Nephron progenitor cell (in vitro differentiated cells): Measurements from ENCODE around the gene MMS19.

Experiments used
- DNase-seq: peaks from one replicate; pipeline ENCODE4 v3.0.0; 2021
- H3K27ac Mint-ChIP-seq: 2 replicates; pipeline ENCODE4 v1.8.0; 2021; ENCODE audit warnings: mild to moderate bottlenecking, moderate library complexity, mixed read lengths
- H3K27me3 Mint-ChIP-seq: 2 replicates; pipeline ENCODE4 v1.8.0; 2021; ENCODE audit warnings: mild to moderate bottlenecking, low read depth, mixed read lengths; ENCODE audit not compliant: poor library complexity
- H3K36me3 Mint-ChIP-seq: 2 replicates; pipeline ENCODE4 v1.8.0; 2021; ENCODE audit warnings: low read depth, mixed read lengths
- H3K4me1 Mint-ChIP-seq: 2 replicates; pipeline ENCODE4 v1.8.0; 2021; ENCODE audit warnings: mixed read lengths
- H3K4me3 Mint-ChIP-seq: 2 replicates; pipeline ENCODE4 v1.8.0; 2021; ENCODE audit warnings: mild to moderate bottlenecking, moderate library complexity, mixed read lengths
- H3K9me3 Mint-ChIP-seq: 2 replicates; pipeline ENCODE4 v1.8.0; 2021; ENCODE audit warnings: mild to moderate bottlenecking, moderate library complexity, mixed read lengths
- TF ChIP-seq, protein P1 (sequence below): fragments of 200-600 bp; sonication (generic); IDR thresholded peaks from 2 replicates; pipeline ENCODE4 v1.5.0; 2021; ENCODE audit warnings: antibody characterized with exemption

The MMS19 gene

DNA sequence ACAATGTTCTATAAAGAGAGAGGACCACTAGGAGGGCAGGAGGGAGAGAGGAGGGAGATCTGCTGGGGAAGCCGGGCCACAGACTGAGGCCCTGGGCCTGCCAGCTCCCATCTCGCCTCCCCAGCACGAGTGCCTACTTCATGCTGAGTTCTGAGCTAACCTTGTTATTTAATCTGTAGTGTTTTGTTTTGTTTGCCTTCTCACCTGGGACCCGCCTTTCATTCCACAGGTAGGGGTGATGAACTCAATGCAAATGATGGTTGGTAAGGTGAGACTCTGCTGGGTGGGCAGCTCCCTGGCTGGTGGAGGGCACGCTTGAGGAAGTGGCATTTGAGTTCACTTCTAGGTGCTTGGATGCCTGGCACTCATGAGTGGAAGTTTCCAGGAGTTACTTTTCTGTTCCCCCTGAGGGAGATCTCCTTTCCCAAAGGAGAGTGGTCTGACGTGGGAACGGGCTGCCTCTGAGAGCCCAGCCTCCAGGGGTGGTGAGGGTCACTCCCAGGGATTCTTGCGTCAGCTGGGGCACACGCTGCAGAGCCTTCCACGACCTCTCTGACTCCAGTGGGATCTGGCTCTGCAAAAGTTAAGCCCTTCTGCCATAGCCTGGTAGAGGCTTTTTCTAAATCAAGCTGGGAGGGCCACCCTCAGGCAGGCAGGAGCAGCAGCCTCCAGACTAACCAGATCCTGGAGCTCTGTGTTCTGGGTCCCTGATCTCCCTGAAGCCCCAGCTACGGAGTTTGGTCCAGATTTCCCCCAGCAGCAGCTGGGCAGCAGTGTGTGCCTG, 22.9 kb upstream of the MMS19 start:
- Mint-ChIP-seq H3K27me3 (peaks cover 26% of the 10 kb centered on the region), H3K9me3 (peaks cover 4% of the 10 kb centered on the region), H3K4me1 (peaks cover 43% of the 10 kb centered on the region), H3K27ac (no peak overlapping the region), H3K36me3 (no peaks in the 10 kb centered on the region), H3K4me3 (no peak overlapping the region)
- DNase-seq: no peak
- TF ChIP-seq, protein P1, sequence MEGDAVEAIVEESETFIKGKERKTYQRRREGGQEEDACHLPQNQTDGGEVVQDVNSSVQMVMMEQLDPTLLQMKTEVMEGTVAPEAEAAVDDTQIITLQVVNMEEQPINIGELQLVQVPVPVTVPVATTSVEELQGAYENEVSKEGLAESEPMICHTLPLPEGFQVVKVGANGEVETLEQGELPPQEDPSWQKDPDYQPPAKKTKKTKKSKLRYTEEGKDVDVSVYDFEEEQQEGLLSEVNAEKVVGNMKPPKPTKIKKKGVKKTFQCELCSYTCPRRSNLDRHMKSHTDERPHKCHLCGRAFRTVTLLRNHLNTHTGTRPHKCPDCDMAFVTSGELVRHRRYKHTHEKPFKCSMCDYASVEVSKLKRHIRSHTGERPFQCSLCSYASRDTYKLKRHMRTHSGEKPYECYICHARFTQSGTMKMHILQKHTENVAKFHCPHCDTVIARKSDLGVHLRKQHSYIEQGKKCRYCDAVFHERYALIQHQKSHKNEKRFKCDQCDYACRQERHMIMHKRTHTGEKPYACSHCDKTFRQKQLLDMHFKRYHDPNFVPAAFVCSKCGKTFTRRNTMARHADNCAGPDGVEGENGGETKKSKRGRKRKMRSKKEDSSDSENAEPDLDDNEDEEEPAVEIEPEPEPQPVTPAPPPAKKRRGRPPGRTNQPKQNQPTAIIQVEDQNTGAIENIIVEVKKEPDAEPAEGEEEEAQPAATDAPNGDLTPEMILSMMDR: no peak

DNA sequence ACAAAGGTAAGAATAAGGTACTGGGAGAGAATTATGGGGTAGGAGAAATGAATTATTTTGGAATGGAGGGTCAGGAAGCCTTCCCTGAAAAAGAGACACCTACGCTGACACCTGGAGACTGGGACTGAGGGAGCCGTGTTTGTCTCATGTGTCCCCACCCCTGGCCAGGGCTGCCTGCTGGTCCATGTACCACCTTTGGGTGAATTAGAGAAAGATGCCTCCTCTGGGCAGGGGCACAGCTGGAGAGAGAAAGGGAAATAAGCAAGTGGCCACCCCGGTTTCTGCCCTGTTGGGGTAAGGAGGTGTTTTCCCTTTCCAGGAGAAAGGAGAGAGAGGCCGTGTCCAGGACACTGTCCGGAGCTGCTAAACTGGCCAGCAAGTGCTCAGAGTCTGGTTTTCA, 22.3 kb upstream of the MMS19 start:
- DNase-seq: no peak
- TF ChIP-seq, protein P1: no peak
- Mint-ChIP-seq H3K9me3 (no peaks in the 10 kb centered on the region), H3K36me3 (no peaks in the 10 kb centered on the region), H3K4me3 (no peak overlapping the region), H3K4me1 (peaks cover 44% of the 10 kb centered on the region), H3K27ac (no peak overlapping the region), H3K27me3 (peaks cover 23% of the 10 kb centered on the region)

- Mint-ChIP-seq H3K36me3 (no peaks in the 10 kb centered on the region), H3K4me3 (no peak overlapping the region), H3K27ac (no peak overlapping the region), H3K4me1 (peaks cover 55% of the 10 kb centered on the region), H3K27me3 (peaks cover 23% of the 10 kb centered on the region), H3K9me3 (no peaks in the 10 kb centered on the region)
- TF ChIP-seq, protein P1: no peak
- no peak for DNase-seq
These were observed 21.1 kb upstream of the MMS19 start for GRCh38 chr10:97519342-97519741.

DNA sequence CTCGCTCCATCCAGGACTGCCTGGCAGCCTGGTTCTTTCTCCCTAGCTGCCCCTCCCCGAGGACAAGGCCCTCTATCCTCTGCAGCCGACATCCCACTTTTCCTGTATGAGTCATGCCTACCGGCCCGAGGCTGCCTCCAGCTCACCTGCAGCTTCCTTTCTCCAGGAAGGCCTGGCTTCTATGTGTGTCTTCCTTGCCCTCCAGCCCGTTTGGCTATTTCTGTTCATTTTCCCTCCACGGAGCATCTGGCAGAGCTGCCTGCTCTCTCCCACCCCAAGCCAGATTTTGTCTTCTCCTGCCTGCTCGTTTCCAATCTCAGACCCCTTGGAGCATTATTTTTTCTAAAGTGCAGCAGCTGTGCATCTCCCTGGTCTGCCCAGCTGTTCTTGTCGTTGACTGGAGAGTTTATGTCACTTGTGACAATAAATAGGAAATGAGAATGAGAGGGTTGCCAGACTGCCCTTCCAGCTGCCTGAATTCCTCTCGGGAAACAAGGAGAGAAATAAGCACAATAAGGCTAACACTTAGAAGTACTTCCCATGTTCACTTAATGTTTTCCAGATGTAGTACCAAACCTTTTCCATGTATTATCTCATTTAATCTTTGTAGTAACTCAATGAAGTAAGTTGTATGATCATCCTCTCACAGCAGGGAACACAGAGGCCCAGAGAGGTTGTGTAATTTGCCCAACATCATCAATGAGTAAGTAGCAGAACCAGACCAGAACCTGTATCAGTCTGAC, 20.2 kb upstream of the MMS19 start:
- Mint-ChIP-seq H3K4me1 (peaks cover 62% of the 10 kb centered on the region), H3K9me3 (no peaks in the 10 kb centered on the region), H3K27me3 (peaks cover 21% of the 10 kb centered on the region), H3K4me3 (no peak overlapping the region), H3K27ac (peak overlapping the region; percentile 85), H3K36me3 (no peaks in the 10 kb centered on the region)
- DNase-seq: no peak
- TF ChIP-seq, protein P1: no peak

- TF ChIP-seq, protein P1: no peak
- H3K27me3 Mint-ChIP-seq: peaks cover 14% of the 10 kb centered on the region
- no peaks in the 10 kb centered on the region for H3K36me3 Mint-ChIP-seq
- H3K4me1 Mint-ChIP-seq: peaks cover 64% of the 10 kb centered on the region
- DNase-seq: no peak
- H3K9me3 Mint-ChIP-seq: no peaks in the 10 kb centered on the region
- H3K27ac Mint-ChIP-seq: peak overlapping the region; percentile 40
- no peak overlapping the region for H3K4me3 Mint-ChIP-seq
These were observed 19.6 kb upstream of the MMS19 start for GRCh38 chr10:97517778-97518300.
